CD4-positive, alpha-beta T cell (primary cell): ENCODE measurements around the gene CROCC. TPM values are rescaled to one million over a fixed set of nuclear protein-coding genes. Genes with fewer than 3 reads are reported as not detected.

Source experiments
- ATAC-seq: fragments of 200-7000 bp; cut with Tn5 transposase; one replicate; pipeline ENCODE4 v1.10.0; 2022; ENCODE audit warnings: mild to moderate bottlenecking; ENCODE audit not compliant: poor library complexity
- CTCF ChIA-PET: fragments of 350-600 bp; sonication (Branson Sonifier 250); formaldehyde crosslinking; loops from one replicate; lab custom pipeline; 2021; ENCODE audit warnings: antibody characterized with exemption, inconsistent platforms; lab: Charles Lee
- POLR2A ChIA-PET: fragments of 350-600 bp; sonication (Branson Sonifier 250); formaldehyde crosslinking; loops from one replicate; lab custom pipeline; 2021; ENCODE audit warnings: antibody characterized with exemption, inconsistent platforms; lab: Charles Lee
- DNase-seq, 14 experiments: peaks; one replicate each; pipeline ENCODE4 v3.0.0-alpha.2; 2013 to 2020; ENCODE audit warnings: mixed read lengths in 2 of 14
- H3K27ac ChIP-seq, 2 donors: one replicate each; pipeline versions ENCODE4 v1.5.1 to v1.7.0; 2013; ENCODE audit warnings: low read length in 2 of 2, low read depth in 1 of 2, mild to moderate bottlenecking in 1 of 2
- H3K27me3 ChIP-seq, 2 experiments: 1 replicate in 1 of 2; 2 replicates in 1 of 2; pipeline versions ENCODE4 v1.6.1 to v1.7.0; 2013; ENCODE audit warnings: low read length in 2 of 2, control low read depth in 1 of 2, mild to moderate bottlenecking in 1 of 2, moderate library complexity in 1 of 2; ENCODE audit not compliant: insufficient read depth in 2 of 2, control insufficient read depth in 1 of 2
- H3K36me3 ChIP-seq: one replicate; pipeline ENCODE4 v1.6.1; 2013; ENCODE audit warnings: low read length, control low read depth; ENCODE audit not compliant: insufficient read depth
- H3K4me1 ChIP-seq: one replicate; pipeline ENCODE4 v1.6.1; 2013; ENCODE audit warnings: low read length, control low read depth; ENCODE audit not compliant: insufficient read depth
- H3K4me3 ChIP-seq: one replicate; pipeline ENCODE4 v1.5.1; 2013; ENCODE audit warnings: mild to moderate bottlenecking, low read length, moderate library complexity
- H3K9me3 ChIP-seq, 2 experiments: 1 replicate in 1 of 2; 2 replicates in 1 of 2; pipeline versions ENCODE4 v1.6.1 to v1.7.0; 2013; ENCODE audit warnings: low read length in 2 of 2, mild to moderate bottlenecking in 2 of 2, control low read depth in 1 of 2, moderate library complexity in 1 of 2; ENCODE audit not compliant: control insufficient read depth in 1 of 2, insufficient read depth in 1 of 2
- H3K27ac Mint-ChIP-seq: one replicate; pipeline ENCODE4 v1.8.0; 2020; ENCODE audit warnings: mixed read lengths
- H3K27me3 Mint-ChIP-seq: one replicate; pipeline ENCODE4 v1.8.0; 2021; ENCODE audit warnings: mixed read lengths
- H3K36me3 Mint-ChIP-seq: one replicate; pipeline ENCODE4 v1.8.0; 2021; ENCODE audit warnings: low read depth, mixed read lengths
- H3K4me1 Mint-ChIP-seq: one replicate; pipeline ENCODE4 v1.8.0; 2021; ENCODE audit warnings: low read depth, mixed read lengths
- H3K4me3 Mint-ChIP-seq: one replicate; pipeline ENCODE4 v1.8.0; 2020; ENCODE audit warnings: mild to moderate bottlenecking, mixed read lengths
- H3K9me3 Mint-ChIP-seq: one replicate; pipeline ENCODE4 v1.8.0; 2020; ENCODE audit warnings: mixed read lengths
- intact Hi-C, 2 experiments: fragments of 100-400 bp; cut with DNase I in 1 of 2; cut with micrococcal nuclease in 1 of 2; formaldehyde crosslinking; loops; one replicate each; pipeline versions ENCODE4 v1.15.1 to v1.9.0; 2023 to 2025; cut with DNase I, micrococcal nuclease
- total RNA-seq, 174 experiments: library from RNA in 2 of 174; stranded (reverse) in 2 of 174; gene quantifications; one replicate each; pipeline ENCODE4 v1.2.3 and lab custom pipeline; 2021 to 2026
- TF ChIP-seq, protein P1 (sequence below): fragments of 200-600 bp; IDR thresholded peaks from one replicate; pipeline ENCODE4 v1.8.0; 2022; ENCODE audit warnings: antibody characterized with exemption, mild to moderate bottlenecking

Gene CROCC
- total RNA-seq, 2 experiments from 2014 or later = 47.4 to 49.7 TPM

GRCh38 chr1:16973215-16973614 lies 51.5 kb downstream of the CROCC start:
- no peaks in the 10 kb centered on the region for H3K9me3 ChIP-seq
- H3K4me1 Mint-ChIP-seq = no peaks in the 10 kb centered on the region
- ATAC-seq (no peak), DNase-seq (no peak)
- H3K4me1 ChIP-seq = no peaks in the 10 kb centered on the region
- no peak overlapping the region for H3K27ac ChIP-seq
- no peak overlapping the region for H3K4me3 Mint-ChIP-seq
- ChIA-PET POLR2A (no interaction called here), CTCF (no interaction called here)
- H3K36me3 ChIP-seq = peaks cover 7% of the 10 kb centered on the region
- H3K27ac Mint-ChIP-seq = no peak overlapping the region
- H3K36me3 Mint-ChIP-seq = no peaks in the 10 kb centered on the region
- no peaks in the 10 kb centered on the region for H3K27me3 ChIP-seq
- TF ChIP-seq, protein P1, sequence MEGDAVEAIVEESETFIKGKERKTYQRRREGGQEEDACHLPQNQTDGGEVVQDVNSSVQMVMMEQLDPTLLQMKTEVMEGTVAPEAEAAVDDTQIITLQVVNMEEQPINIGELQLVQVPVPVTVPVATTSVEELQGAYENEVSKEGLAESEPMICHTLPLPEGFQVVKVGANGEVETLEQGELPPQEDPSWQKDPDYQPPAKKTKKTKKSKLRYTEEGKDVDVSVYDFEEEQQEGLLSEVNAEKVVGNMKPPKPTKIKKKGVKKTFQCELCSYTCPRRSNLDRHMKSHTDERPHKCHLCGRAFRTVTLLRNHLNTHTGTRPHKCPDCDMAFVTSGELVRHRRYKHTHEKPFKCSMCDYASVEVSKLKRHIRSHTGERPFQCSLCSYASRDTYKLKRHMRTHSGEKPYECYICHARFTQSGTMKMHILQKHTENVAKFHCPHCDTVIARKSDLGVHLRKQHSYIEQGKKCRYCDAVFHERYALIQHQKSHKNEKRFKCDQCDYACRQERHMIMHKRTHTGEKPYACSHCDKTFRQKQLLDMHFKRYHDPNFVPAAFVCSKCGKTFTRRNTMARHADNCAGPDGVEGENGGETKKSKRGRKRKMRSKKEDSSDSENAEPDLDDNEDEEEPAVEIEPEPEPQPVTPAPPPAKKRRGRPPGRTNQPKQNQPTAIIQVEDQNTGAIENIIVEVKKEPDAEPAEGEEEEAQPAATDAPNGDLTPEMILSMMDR = no peak
- intact Hi-C loops = no loop called here
- no peak overlapping the region for H3K4me3 ChIP-seq
- H3K27me3 Mint-ChIP-seq = no peaks in the 10 kb centered on the region
- H3K9me3 Mint-ChIP-seq = no peaks in the 10 kb centered on the region

- POLR2A ChIA-PET = no interaction called here
- CTCF ChIA-PET = no interaction called here
- Histone ChIP-seq H3K36me3 (no peaks in the 10 kb centered on the region), H3K4me3 (no peak overlapping the region), H3K27ac (no peak overlapping the region), H3K27me3 (no peaks in the 10 kb centered on the region), H3K9me3 (no peaks in the 10 kb centered on the region), H3K4me1 (peaks cover 7% of the 10 kb centered on the region)
- Mint-ChIP-seq H3K27me3 (no peaks in the 10 kb centered on the region), H3K4me1 (no peaks in the 10 kb centered on the region), H3K27ac (no peak overlapping the region), H3K36me3 (no peaks in the 10 kb centered on the region), H3K9me3 (no peaks in the 10 kb centered on the region), H3K4me3 (no peak overlapping the region)
- ATAC-seq = no peak
- intact Hi-C loops = no loop called here
- TF ChIP-seq, protein P1 = no peak
- no peak for DNase-seq
These were observed 53.5 kb downstream of the CROCC start for GRCh38 chr1:16975211-16975610.

DNA sequence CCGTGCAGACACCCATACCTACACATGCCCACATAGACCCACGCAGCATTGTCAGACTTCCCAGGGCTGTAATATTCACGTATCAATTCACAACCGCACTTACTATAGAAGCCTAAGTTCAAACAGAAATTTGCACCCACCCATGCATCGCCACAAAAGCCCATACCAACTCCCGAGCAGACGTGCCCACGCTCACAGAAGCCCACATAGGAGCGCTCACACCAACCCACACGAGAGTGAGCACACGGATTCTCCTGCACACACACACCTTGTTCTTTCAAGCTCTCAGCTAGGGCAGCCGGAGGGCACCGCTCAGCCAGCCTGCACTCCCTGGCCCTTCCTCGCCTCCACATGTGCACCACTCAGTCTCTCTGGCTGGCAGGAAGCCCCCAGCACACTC lies 54.1 kb downstream of the CROCC start:
- intact Hi-C loops = no loop called here
- CTCF ChIA-PET = no interaction called here
- H3K27me3 ChIP-seq = peaks cover under 1 to 3% of the 10 kb centered on the region in 2 experiments
- H3K27ac ChIP-seq = no peak overlapping the region
- peaks cover 2% of the 10 kb centered on the region for H3K27me3 Mint-ChIP-seq
- TF ChIP-seq, protein P1 = no peak
- H3K4me1 ChIP-seq = peaks cover 11% of the 10 kb centered on the region
- POLR2A ChIA-PET = no interaction called here
- H3K4me3 Mint-ChIP-seq = no peak overlapping the region
- no peaks in the 10 kb centered on the region for H3K9me3 ChIP-seq
- H3K9me3 Mint-ChIP-seq = no peaks in the 10 kb centered on the region
- H3K36me3 Mint-ChIP-seq = no peaks in the 10 kb centered on the region
- peaks cover 2% of the 10 kb centered on the region for H3K4me1 Mint-ChIP-seq
- H3K36me3 ChIP-seq = no peaks in the 10 kb centered on the region
- ATAC-seq = no peak
- no peak overlapping the region for H3K4me3 ChIP-seq
- DNase-seq = no peak
- H3K27ac Mint-ChIP-seq = no peak overlapping the region
